ENCODE measurements around the gene HDAC4.

Gene HDAC4

DNA sequence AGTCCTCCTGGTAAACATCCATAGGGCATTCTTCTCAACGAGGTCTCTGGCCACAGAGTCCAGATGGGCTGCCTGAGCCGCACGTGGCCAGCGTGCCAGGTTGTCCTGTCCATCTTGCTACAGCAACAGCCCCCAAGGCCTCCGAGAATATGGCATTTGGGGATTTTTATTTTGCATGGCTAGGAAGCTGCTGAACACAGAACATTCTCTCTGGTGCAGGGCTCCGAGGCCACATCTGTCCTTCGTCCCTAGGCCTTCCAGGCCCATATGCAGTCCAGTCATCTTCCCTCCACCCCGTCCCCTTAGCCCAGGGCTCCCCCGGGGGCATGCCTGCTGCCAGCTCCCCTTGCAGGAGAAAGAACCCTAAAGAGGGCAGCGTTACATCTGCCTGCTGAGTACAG is 2.3 kb downstream of the HDAC4 start:
- in situ Hi-C loops (cut with MboI; ENCODE audit: low sequenced_read_pairs): no loop called here

- in situ Hi-C loops (cut with MboI; ENCODE audit: low sequenced_read_pairs): no loop called here
Measured at GRCh38 chr2:239397931-239398471, 2.8 kb downstream of the HDAC4 start.

DNA sequence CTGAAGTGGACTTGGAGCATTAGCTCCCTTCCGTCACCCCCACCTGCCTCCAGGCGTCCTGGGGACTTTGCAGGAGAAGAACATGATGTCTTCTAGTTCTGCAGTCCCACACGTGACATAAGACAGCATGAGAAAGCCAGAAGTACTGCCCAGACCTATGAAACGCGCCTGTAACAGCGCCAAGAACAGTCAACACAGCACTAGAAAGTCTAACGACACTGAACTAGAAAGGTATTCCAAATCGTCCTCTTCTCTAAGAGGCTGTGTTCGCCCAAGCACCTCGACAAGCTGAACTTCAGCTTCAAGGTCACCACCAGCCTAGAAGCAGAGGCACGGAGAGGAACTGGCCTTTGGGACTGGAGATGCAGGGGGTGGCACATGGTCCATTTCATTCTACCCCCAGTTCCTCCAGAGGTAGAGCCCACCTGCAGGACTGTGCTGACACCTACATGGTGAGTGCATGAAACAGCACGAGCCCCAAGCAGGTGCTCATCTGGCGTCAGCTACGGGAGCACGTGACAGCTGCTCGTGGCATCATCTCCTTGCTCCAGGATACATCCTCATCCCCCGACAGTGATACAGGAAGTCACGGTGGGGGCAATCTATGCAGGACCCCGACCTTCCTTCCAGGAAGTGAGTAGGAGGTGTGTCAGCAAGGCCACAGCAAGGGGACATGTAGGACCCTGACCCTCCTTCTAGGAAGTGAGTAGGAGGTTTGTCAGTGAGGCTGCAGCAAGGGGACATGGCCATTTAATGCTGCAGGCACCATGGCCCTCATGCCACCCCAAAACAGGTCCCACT is 3.7 kb downstream of the HDAC4 start:
- in situ Hi-C loops (cut with MboI; ENCODE audit: low sequenced_read_pairs): no loop called here

GRCh38 chr2:239395524-239395923 is 5.3 kb downstream of the HDAC4 start:
- in situ Hi-C loops (cut with MboI; ENCODE audit: low sequenced_read_pairs): no loop called here

GRCh38 chr2:239394978-239395377 is 5.8 kb downstream of the HDAC4 start:
- in situ Hi-C loops (cut with MboI; ENCODE audit: low sequenced_read_pairs): no loop called here

- in situ Hi-C loops (cut with MboI; ENCODE audit: low sequenced_read_pairs): no loop called here
Measured at GRCh38 chr2:239394346-239394945, 6.4 kb downstream of the HDAC4 start.

GRCh38 chr2:239393941-239394340 is 6.9 kb downstream of the HDAC4 start:
- in situ Hi-C loops (cut with MboI; ENCODE audit: low sequenced_read_pairs): no loop called here

DNA sequence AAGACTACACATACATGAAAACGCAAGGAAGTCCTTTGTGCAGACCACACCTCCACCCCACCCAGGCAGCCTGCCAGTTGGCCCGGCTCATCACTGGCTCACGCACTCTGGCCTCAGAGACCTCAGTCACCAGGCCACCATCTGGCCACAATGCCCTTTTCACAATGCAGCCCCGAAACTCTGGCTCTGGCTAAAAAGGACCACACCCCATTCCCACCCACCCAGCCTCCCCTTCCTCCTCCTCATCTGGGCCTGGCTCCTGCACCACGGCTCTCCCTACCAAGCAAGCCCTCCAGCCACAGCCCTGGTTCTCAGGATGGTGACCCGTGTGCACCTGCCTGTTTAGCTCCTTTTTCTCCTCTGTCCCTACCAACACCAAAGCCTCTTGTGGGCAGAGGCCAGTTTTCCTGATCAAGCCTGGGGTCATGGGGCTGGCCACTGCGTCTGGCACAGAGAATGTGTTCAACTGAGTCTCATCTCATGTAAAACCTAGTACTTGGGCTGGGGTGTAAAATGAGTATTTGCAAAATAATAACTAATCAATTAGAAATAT is 7.4 kb downstream of the HDAC4 start:
- in situ Hi-C loops (cut with MboI; ENCODE audit: low sequenced_read_pairs): no loop called here

DNA sequence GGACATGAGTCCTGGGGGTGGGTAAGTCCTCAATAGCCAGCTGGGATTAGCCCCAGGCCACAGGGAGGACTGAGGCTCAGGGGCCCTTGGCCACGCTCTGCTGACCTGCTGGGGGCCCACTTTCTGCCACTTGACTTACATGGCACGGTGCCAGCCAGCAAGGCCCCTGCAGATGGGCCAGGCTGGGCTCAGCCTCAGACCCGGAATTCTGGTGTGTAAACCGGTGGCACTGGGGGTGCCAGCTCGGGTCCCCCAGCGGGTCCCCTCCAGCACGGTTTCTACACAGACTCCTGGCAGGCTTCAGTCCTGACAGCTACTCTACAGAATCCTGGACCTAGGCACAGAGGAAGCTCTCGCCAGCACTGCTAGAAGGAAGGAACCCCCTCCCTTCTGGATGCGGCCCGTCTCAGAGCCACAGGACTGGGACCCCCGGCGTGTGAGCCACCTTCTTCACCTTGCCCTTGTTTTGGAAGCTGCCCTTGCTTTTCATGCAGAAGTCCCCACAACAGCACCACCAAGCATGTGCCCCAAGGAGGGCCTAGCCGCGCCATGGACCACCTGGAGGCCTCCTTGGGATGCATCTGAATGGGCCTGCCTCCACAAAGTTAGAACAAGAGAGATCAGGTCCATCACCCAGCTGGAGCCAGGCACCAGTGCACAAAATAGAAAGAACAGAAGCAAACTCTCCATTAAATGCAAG is 8.0 kb downstream of the HDAC4 start:
- in situ Hi-C loops (cut with MboI; ENCODE audit: low sequenced_read_pairs): no loop called here

DNA sequence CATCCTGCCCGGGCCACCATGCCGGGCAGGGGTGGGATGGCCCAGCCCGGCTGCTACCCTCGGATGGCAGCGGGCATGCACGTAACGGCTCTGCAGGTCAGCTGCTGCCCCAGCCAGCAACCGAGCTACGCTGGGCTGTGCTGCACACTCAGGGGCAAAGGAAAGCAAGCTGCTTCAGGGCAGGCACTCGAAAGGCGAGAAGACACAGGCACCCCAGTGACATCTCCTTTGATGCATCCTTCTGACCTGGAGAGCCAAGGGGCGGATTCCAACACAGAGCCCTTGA is 8.8 kb downstream of the HDAC4 start:
- in situ Hi-C loops (cut with MboI; ENCODE audit: low sequenced_read_pairs): no loop called here

DNA sequence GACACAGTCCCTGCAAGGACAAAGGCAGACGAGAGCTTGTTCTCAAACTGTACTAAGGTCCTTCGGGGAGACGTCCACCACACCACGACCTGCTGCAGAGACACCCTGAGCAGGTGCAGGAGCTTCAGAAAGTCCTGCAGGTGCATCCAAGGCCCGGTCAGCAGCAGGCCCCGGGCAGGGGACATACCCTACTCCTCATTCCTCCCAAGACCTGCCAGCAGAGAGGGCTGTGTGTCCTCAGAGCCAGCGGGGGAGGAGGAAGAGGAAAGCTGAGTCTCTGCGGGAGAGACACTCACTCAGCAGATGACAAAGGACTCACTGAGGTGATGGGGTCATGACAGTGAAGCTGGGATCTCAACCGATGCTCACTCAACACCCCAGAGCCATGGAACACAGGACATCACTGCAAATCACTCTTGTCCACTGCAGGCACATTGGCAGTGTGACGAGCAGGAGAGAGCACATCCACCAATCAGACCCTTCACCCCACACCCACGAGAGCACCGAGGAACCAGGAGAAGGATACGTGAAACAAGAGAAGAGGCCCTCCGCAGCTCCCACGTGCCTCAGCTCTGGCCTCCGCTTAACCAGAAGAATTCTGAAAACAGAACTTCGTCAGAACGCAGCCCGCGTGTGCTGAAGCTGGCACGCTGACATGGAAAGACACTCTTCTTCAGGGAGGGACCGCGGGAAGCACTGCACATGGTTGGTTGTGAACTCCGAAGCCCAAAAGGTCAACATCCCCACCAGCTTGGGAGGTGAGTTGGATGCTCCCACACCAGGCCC is 9.3 kb downstream of the HDAC4 start:
- in situ Hi-C loops (cut with MboI; ENCODE audit: low sequenced_read_pairs): no loop called here

GRCh38 chr2:239390546-239391285 is 10.1 kb downstream of the HDAC4 start:
- in situ Hi-C loops (cut with MboI; ENCODE audit: low sequenced_read_pairs): no loop called here

DNA sequence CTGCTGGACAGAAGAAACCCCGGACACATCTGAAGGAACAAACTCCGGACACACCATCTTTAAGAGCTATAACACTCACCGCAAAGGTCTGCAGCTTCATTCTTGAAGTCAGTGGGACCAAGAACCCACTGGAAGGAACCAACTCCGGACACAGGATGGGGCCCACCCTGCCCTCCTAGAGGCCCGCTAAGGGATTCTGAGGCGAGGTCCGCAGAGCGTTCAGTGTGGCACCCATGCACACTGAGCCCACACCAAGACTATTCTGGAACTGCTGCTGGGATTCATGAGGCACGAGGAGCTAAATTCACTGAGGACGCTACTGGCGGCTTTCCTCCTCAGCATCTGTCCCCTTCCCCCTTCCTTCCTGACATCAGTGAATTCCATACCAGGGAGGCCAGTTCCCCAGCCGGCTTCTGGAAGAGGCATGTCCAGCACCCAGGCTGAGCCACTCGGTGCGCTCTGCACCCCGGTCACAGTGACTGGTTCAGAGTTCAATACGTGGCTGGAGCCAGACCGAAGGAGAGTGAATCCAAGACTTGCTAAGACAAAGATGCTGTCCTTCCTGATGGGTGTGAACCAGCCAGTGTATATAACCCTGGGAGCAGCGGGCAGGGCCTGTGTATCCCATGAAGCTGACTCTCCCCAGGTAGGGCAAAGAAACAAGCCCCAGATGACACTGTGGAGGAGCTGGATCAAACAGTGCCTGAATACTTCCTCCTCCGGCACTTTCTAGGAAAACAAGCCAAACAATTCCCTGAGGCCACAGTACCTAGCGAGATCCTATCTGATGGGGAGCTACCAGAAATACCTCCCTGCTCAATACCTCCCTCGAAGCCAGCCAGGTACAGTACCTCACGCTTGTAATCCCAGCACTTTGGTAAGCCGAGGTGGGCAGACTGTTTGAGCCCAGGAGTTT is 11.1 kb downstream of the HDAC4 start:
- in situ Hi-C loops (cut with MboI; ENCODE audit: low sequenced_read_pairs): no loop called here

GRCh38 chr2:239388236-239389151 is 12.3 kb downstream of the HDAC4 start:
- in situ Hi-C loops (cut with MboI; ENCODE audit: low sequenced_read_pairs): no loop called here

GRCh38 chr2:239387811-239388210 is 13.0 kb downstream of the HDAC4 start:
- in situ Hi-C loops (cut with MboI; ENCODE audit: low sequenced_read_pairs): no loop called here

DNA sequence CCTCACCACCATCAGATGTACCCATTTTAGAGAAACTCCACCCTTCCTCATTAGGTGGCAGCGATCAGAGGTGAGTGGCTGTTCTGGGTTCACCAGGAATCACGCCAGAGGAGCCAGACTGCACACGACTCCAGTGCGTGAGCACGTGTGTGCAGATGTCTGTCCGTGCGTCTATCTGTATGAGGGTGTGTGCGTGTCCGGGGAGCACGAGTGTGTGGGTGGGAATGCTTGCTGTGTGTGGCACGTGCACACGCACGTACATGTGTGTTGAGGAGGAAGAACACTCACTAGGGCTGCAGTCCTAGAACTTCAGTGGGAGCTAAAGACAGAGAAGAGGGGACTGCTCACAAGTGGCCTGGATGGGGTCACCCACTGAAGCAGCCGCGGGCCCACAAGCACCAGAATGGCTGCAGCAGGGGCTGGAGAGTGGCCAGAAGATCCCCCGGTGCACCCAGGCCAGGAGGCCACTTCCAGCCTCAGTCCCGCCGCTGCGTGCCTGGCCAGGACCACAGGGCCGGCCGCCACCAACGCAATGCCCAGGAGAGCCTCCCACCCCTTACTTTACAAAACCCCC is 13.9 kb downstream of the HDAC4 start:
- in situ Hi-C loops (cut with MboI; ENCODE audit: low sequenced_read_pairs): no loop called here

- in situ Hi-C loops (cut with MboI; ENCODE audit: low sequenced_read_pairs): no loop called here
Measured at GRCh38 chr2:239386001-239386670, 14.7 kb downstream of the HDAC4 start.
